H1 (cell line): Measurements from ENCODE around the gene AHI1. TPM values are rescaled to one million over a fixed set of nuclear protein-coding genes. Genes with fewer than 3 reads are reported as not detected.

Source experiments
- CTCF ChIA-PET: fragments of 300-600 bp; sonication (Branson Sonifier 250); formaldehyde crosslinking; loops from one replicate; lab custom pipeline; 2021; ENCODE audit not compliant: partially characterized antibody; lab: Charles Lee
- POLR2A ChIA-PET: fragments of 300-600 bp; sonication (Branson Sonifier 250); formaldehyde crosslinking; loops from one replicate; lab custom pipeline; 2021; ENCODE audit warnings: inconsistent platforms; ENCODE audit not compliant: partially characterized antibody; lab: Charles Lee
- DNase-seq, 2 experiments: peaks; one replicate each; pipeline versions ENCODE4 v3.0.0 to v3.0.0-alpha.2; 2010 to 2022; ENCODE audit warnings: low spot score in 2 of 2, low read depth in 1 of 2, mixed read lengths in 1 of 2
- FAIRE-seq: peaks from 2 replicates; lab custom pipeline; 2011; peaks lifted over from hg19 to GRCh38; lab: Jason Lieb, UNC
- H2AFZ ChIP-seq: 2 replicates; pipeline ENCODE4 v1.8.1; 2012; ENCODE audit warnings: low read length, inconsistent platforms
- H2AK5ac ChIP-seq: 2 replicates; pipeline ENCODE4 v1.6.1; 2013; ENCODE audit warnings: low read depth, low read length
- H2BK120ac ChIP-seq: replicated peaks from 2 replicates; pipeline ENCODE3; 2013; ENCODE audit warnings: low read depth, low read length, inconsistent platforms
- H2BK12ac ChIP-seq: 2 replicates; pipeline ENCODE4 v1.6.1; 2013; ENCODE audit warnings: low read depth, low read length
- H2BK15ac ChIP-seq: 2 replicates; pipeline ENCODE4 v1.6.1; 2013; ENCODE audit warnings: low read length
- H2BK20ac ChIP-seq: 2 replicates; pipeline ENCODE4 v1.6.1; 2013; ENCODE audit warnings: low read length
- H2BK5ac ChIP-seq: 2 replicates; pipeline ENCODE4 v1.6.1; 2013; ENCODE audit warnings: low read depth, low read length
- H3K14ac ChIP-seq: 2 replicates; pipeline ENCODE4 v1.6.1; 2013; ENCODE audit warnings: inconsistent platforms; ENCODE audit not compliant: insufficient read length
- H3K18ac ChIP-seq: 2 replicates; pipeline ENCODE4 v1.6.1; 2013; ENCODE audit warnings: low read length; ENCODE audit errors: extremely low read depth
- H3K23ac ChIP-seq: 2 replicates; pipeline ENCODE4 v1.6.1; 2013; ENCODE audit warnings: inconsistent platforms; ENCODE audit not compliant: insufficient read length
- H3K23me2 ChIP-seq: 2 replicates; pipeline ENCODE4 v1.6.1; 2013; ENCODE audit warnings: low read depth, low read length
- H3K27ac ChIP-seq: 2 replicates; pipeline ENCODE4 v1.6.1; 2011; ENCODE audit warnings: low read depth, low read length, inconsistent platforms
- H3K27me3 ChIP-seq, 4 experiments: replicated peaks in 1 of 4; 1 replicate in 1 of 4; 2 replicates in 3 of 4; pipeline versions ENCODE4 v1.6.1 to v1.8.1; 2011 to 2013; ENCODE audit warnings: low read length in 3 of 4, mild to moderate bottlenecking in 3 of 4, inconsistent platforms in 2 of 4, mixed read lengths in 2 of 4, moderate library complexity in 1 of 4; ENCODE audit not compliant: control insufficient read depth in 3 of 4, insufficient read depth in 3 of 4; ENCODE audit errors: extremely low read depth in 1 of 4
- H3K36me3 ChIP-seq, 4 experiments: 2 replicates each; pipeline versions ENCODE4 v1.6.1 to v1.8.1; 2011 to 2013; ENCODE audit warnings: mild to moderate bottlenecking in 4 of 4, low read length in 3 of 4, moderate library complexity in 2 of 4, control low read depth in 1 of 4, inconsistent platforms in 1 of 4; ENCODE audit not compliant: insufficient read depth in 4 of 4, control insufficient read depth in 2 of 4
- H3K4ac ChIP-seq: replicated peaks from 2 replicates; pipeline ENCODE3; 2013; ENCODE audit warnings: low read length, low read depth, mixed read lengths, inconsistent platforms; ENCODE audit not compliant: insufficient read length
- H3K4me1 ChIP-seq, 4 experiments: replicated peaks in 1 of 4; 1 replicate in 1 of 4; 2 replicates in 3 of 4; pipeline versions ENCODE4 v1.6.1 to v1.8.1; 2011 to 2013; ENCODE audit warnings: low read length in 3 of 4, inconsistent platforms in 2 of 4, mixed read lengths in 1 of 4; ENCODE audit not compliant: insufficient read depth in 4 of 4, control insufficient read depth in 3 of 4
- H3K4me2 ChIP-seq, 2 experiments: 2 replicates each; pipeline versions ENCODE4 v1.6.1 to v1.8.1; 2011 to 2013; ENCODE audit warnings: low read depth in 2 of 2, low read length in 2 of 2, control low read depth in 1 of 2, inconsistent platforms in 1 of 2, mild to moderate bottlenecking in 1 of 2; ENCODE audit not compliant: insufficient read depth in 1 of 2
- H3K4me3 ChIP-seq, 4 experiments: fragments of 200-600, 300-600 bp in 1 of 4; sonication (generic), shearing (Covaris generic), sonication (Bioruptor Twin) in 1 of 4; 2 replicates each; pipeline versions ENCODE4 v1.5.1 to v1.8.1; 2011 to 2016; ENCODE audit warnings: low read length in 4 of 4, low read depth in 3 of 4, control low read depth in 2 of 4, inconsistent platforms in 2 of 4, mild to moderate bottlenecking in 2 of 4, mixed read lengths in 1 of 4, moderate library complexity in 1 of 4; ENCODE audit not compliant: insufficient read depth in 2 of 4; ENCODE audit errors: extremely low read depth in 1 of 4
- H3K56ac ChIP-seq: replicated peaks from 2 replicates; pipeline ENCODE3; 2013; ENCODE audit warnings: low read depth, mild to moderate bottlenecking, mixed read lengths, low read length, inconsistent platforms; ENCODE audit not compliant: insufficient read length
- H3K79me1 ChIP-seq: 2 replicates; pipeline ENCODE4 v1.6.1; 2013; ENCODE audit warnings: low read depth, low read length, control low read depth
- H3K79me2 ChIP-seq, 2 experiments: 2 replicates each; pipeline versions ENCODE4 v1.6.1 to v1.8.1; 2012 to 2013; ENCODE audit warnings: low read length in 2 of 2, mild to moderate bottlenecking in 2 of 2, inconsistent platforms in 1 of 2; ENCODE audit not compliant: insufficient read depth in 2 of 2, control insufficient read depth in 1 of 2
- H3K9ac ChIP-seq, 4 experiments: replicated peaks in 1 of 4; 1 replicate in 1 of 4; 2 replicates in 3 of 4; pipeline versions ENCODE4 v1.6.1 to v1.8.1; 2011 to 2013; ENCODE audit warnings: low read depth in 3 of 4, low read length in 3 of 4, control low read depth in 2 of 4, mild to moderate bottlenecking in 2 of 4, moderate library complexity in 2 of 4, inconsistent platforms in 1 of 4; ENCODE audit errors: extremely low read depth in 1 of 4
- H3K9me3 ChIP-seq, 2 experiments: 2 replicates each; pipeline versions ENCODE4 v1.6.1 to v1.8.1; 2012 to 2013; ENCODE audit warnings: mild to moderate bottlenecking in 2 of 2, moderate library complexity in 2 of 2, control low read depth in 1 of 2, inconsistent platforms in 1 of 2, low read depth in 1 of 2, low read length in 1 of 2, mixed read lengths in 1 of 2; ENCODE audit not compliant: insufficient read depth in 2 of 2
- H4K20me1 ChIP-seq, 2 experiments: replicated peaks in 1 of 2; 2 replicates each; pipeline versions ENCODE3 to v1.8.1; 2011 to 2013; ENCODE audit warnings: inconsistent platforms in 2 of 2, low read length in 2 of 2, mild to moderate bottlenecking in 1 of 2; ENCODE audit not compliant: insufficient read depth in 2 of 2, control insufficient read depth in 1 of 2
- H4K5ac ChIP-seq: 2 replicates; pipeline ENCODE4 v1.6.1; 2013; ENCODE audit warnings: low read length, low read depth, mixed read lengths, inconsistent platforms; ENCODE audit not compliant: insufficient read length
- H4K8ac ChIP-seq: 2 replicates; pipeline ENCODE4 v1.8.0; 2013; ENCODE audit warnings: mild to moderate bottlenecking, moderate library complexity, low read length, inconsistent platforms; ENCODE audit not compliant: insufficient read depth; ENCODE audit errors: extremely low read depth
- H4K91ac ChIP-seq: replicated peaks from 2 replicates; pipeline ENCODE3; 2013; ENCODE audit warnings: low read length, mixed read lengths, inconsistent platforms; ENCODE audit not compliant: insufficient read length
- MAFK ChIP-seq: IDR thresholded peaks from 2 replicates; pipeline ENCODE4 v1.6.1; 2012; ENCODE audit warnings: low read depth, mild to moderate bottlenecking, improper control_type of control experiment, low read length
- NRF1 ChIP-seq: IDR thresholded peaks from 2 replicates; pipeline ENCODE4 v1.6.1; 2011; ENCODE audit warnings: mild to moderate bottlenecking, low read depth, low read length, improper control_type of control experiment
- POLR2AphosphoS5 ChIP-seq: IDR thresholded peaks from 2 replicates; pipeline ENCODE4 v1.6.1; 2011; ENCODE audit warnings: low read depth, low read length
- RAD21 ChIP-seq, 2 experiments: IDR thresholded peaks in 1 of 2; conservative IDR thresholded peaks in 1 of 2; 2 replicates each; pipeline ENCODE4 v1.6.1; 2011; ENCODE audit warnings: low read depth in 2 of 2, low read length in 2 of 2, improper control_type of control experiment in 1 of 2, inconsistent platforms in 1 of 2, mild to moderate bottlenecking in 1 of 2, moderate library complexity in 1 of 2
- SP1 ChIP-seq: IDR thresholded peaks from 2 replicates; pipeline ENCODE4 v1.6.1; 2011; ENCODE audit warnings: low read depth, low read length
- SRF ChIP-seq: IDR thresholded peaks from 2 replicates; pipeline ENCODE4 v1.6.1; 2011; ENCODE audit warnings: mild to moderate bottlenecking, low read depth, low read length, moderate library complexity
- WGBS, 2 experiments: shearing (Covaris generic) in 1 of 2; methylation state at CpG; one replicate each; pipeline versions ENCODE4 v1.1.6 to v1.1.7; 2013 to 2015; ENCODE audit warnings: low lambda C conversion rate in 2 of 2, mixed read lengths in 2 of 2, inconsistent platforms in 1 of 2, low coverage in 1 of 2, missing lambda C conversion rate in 1 of 2; ENCODE audit not compliant: insufficient replicate concordance in 2 of 2, insufficient coverage in 1 of 2, insufficient read length in 1 of 2; ENCODE audit errors: extremely low coverage in 1 of 2, missing lambda C conversion rate in 1 of 2; 5-methylcytosine and 5-hydroxymethylcytosine counted together
- polyA plus RNA-seq, 7 experiments: library from polyadenylated mRNA; depleted of rRNA in 3 of 7; stranded (reverse) in 5 of 7; unstranded in 2 of 7; fragments of >200 nt in 5 of 7; fragments of 200-250 nt in 2 of 7; gene quantifications; 1 replicate in 5 of 7; 2 replicates in 1 of 7; 4 replicates in 1 of 7; pipeline versions ENCODE4 v1.2.1 to v1.2.3, GENCODE V29; 2011 to 2013; ENCODE audit warnings: missing spikeins in 2 of 7, mixed read lengths in 2 of 7
- total RNA-seq: library from RNA; stranded (reverse); fragmentation: NEBNext Ultra II Directional; extraction: Animal tissue kit (Norgen Biotek cat#: 25700); gene quantifications from 2 replicates; pipeline ENCODE4 v1.2.1, GENCODE V29; 2021
- TF ChIP-seq, protein P1 (sequence below), 3 experiments: IDR thresholded peaks; 1 replicate in 2 of 3; 2 replicates in 1 of 3; pipeline versions ENCODE4 v1.5.1 to v1.6.1; 2011; ENCODE audit warnings: low read length in 3 of 3, mild to moderate bottlenecking in 3 of 3, inconsistent platforms in 2 of 3, low read depth in 1 of 3, moderate library complexity in 1 of 3; ENCODE audit not compliant: insufficient read depth in 1 of 3; ENCODE audit errors: control extremely low read depth in 1 of 3

The AHI1 gene
- total and polyA plus RNA-seq, 2 of the 8 experiments (the other 6 are each of a cell fraction or from before 2014, with no cell fraction given): 4.2 to 19.6 TPM

DNA sequence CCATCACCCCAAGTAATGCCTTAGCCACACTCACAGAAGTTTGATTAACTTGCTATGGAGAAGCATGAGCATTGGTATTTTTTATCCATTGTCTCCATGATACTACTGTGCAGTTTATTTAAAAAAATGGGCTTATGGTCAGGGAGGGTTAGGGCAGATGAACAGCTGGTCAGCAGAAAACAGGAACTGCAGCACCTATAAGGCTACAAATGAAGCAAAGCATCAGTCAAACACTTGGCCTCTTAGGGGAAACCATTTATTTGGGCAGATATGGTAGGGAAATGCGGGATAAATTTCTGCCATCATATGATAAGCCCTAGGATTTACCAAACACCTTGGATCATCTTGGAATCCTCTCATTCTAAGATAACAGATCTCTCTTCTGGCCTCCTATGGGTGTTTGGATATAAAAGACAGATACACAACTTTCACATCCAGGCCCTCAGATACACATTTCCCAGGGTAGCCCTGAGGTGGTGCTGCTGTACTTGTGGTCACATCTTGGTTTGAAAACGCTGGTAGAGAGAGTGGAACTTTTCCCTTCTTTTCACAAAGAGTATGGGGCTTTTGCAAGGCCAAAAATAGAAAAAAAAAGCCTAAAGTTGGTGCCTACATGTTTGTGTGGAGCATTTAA, 42.8 kb upstream of the AHI1 start:
- Histone ChIP-seq H2BK120ac (no peak overlapping the region), H3K79me1 (no peaks in the 10 kb centered on the region; the same call in 1 of the 2 replicates)
- TF ChIP-seq NRF1: no peak
- TF ChIP-seq POLR2AphosphoS5: no peak
- TF ChIP-seq, protein P1, sequence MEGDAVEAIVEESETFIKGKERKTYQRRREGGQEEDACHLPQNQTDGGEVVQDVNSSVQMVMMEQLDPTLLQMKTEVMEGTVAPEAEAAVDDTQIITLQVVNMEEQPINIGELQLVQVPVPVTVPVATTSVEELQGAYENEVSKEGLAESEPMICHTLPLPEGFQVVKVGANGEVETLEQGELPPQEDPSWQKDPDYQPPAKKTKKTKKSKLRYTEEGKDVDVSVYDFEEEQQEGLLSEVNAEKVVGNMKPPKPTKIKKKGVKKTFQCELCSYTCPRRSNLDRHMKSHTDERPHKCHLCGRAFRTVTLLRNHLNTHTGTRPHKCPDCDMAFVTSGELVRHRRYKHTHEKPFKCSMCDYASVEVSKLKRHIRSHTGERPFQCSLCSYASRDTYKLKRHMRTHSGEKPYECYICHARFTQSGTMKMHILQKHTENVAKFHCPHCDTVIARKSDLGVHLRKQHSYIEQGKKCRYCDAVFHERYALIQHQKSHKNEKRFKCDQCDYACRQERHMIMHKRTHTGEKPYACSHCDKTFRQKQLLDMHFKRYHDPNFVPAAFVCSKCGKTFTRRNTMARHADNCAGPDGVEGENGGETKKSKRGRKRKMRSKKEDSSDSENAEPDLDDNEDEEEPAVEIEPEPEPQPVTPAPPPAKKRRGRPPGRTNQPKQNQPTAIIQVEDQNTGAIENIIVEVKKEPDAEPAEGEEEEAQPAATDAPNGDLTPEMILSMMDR (IDR thresholded peaks at IDR 0.05; ENCODE audit: control extremely low read depth in 1 of 3, insufficient read depth in 1 of 3, low read depth in 1 of 3, low read length in 3 of 3): peak in 1 of 3 experiments; percentile 10; a peak in 2 of 4 replicates
- TF ChIP-seq SRF: no peak
- TF ChIP-seq MAFK: no peak
- peak; percentile 43 to 48 for TF ChIP-seq RAD21 (IDR thresholded peaks at IDR 0.05 in 1 of 2, conservative IDR thresholded peaks at IDR 0.05 in 1 of 2; ENCODE audit: low read depth in 2 of 2, low read length in 2 of 2)
- no peak for TF ChIP-seq SP1
- TF ChIP-seq, all 59 proteins: peak for 2
- Histone ChIP-seq H2BK12ac (no peak overlapping the region), H3K9ac (no peak overlapping the region), H3K9me3 (no peaks in the 10 kb centered on the region), H4K91ac (no peak overlapping the region), H4K8ac (no peak overlapping the region), H3K4ac (no peak overlapping the region), H2BK5ac (no peak overlapping the region), H2AK5ac (no peak overlapping the region), H3K23me2 (no peaks in the 10 kb centered on the region; the same call in 1 of the 2 replicates), H3K4me3 (no peak overlapping the region), H2BK20ac (no peak overlapping the region), H3K14ac (no peak overlapping the region), H3K27me3 (no peaks in the 10 kb centered on the region), H3K18ac (no peak overlapping the region), H3K23ac (no peak overlapping the region), H4K20me1 (no peaks in the 10 kb centered on the region), H2BK15ac (no peak overlapping the region), H2AFZ (no peak overlapping the region), H3K36me3 (no peaks in the 10 kb centered on the region), H3K79me2 (no peaks in the 10 kb centered on the region), H3K27ac (no peak overlapping the region), H4K5ac (no peak overlapping the region), H3K4me1 (peaks cover 0 to 6% (median 4%) of the 10 kb centered on the region in 4 experiments; a peak in 4 of 7 replicates), H3K56ac (no peak overlapping the region), H3K4me2 (no peak overlapping the region)
- FAIRE-seq (no peak), DNase-seq (no peak)
- WGBS, 2 experiments: 90% methylated on average over 2 of the region's 2 CpGs; no CpG with 5 or more reads in 1 of the 2 experiments
- ChIA-PET POLR2A (no interaction called here), CTCF (interaction anchor here (0.6 to 1.8 kb wide), 3 partner anchors 15 to 686 kb away, joined by 3 to 7 read pairs (median 5); no protein-coding TSS in a partner anchor)
